GM18520 (cell line): ENCODE results near the gene IDH3A.
A peak's percentile ranks its signal among the peaks of the same experiment; 100 is the strongest.
"Not testable (repeated sequence)": the region's sequence is repeated elsewhere in the genome, so short reads cannot be mapped to it uniquely, and the experiment has no call there.

ENCODE experiments used
- ATAC-seq: cut with Tn5 transposase; IDR thresholded peaks from one replicate; pipeline ENCODE4 v1.9.1; 2021; ENCODE audit not compliant: unreplicated experiment

The IDH3A gene

GRCh38 chr15:78129077-78129750 is 19.9 kb upstream of the IDH3A start:
- ATAC-seq: no peak

GRCh38 chr15:78129751-78130287 is 19.3 kb upstream of the IDH3A start:
- ATAC-seq: no peak

- ATAC-seq: peak; percentile 26
Observed at GRCh38 chr15:78130466-78131294, 18.5 kb upstream of the IDH3A start.

- peak; percentile 60 for ATAC-seq
Observed at GRCh38 chr15:78131295-78132061, 17.7 kb upstream of the IDH3A start, which contains the start of gene CIB2. Gene CIB2 (minus strand): TSS chr15:78131445. CDS start chr15:78131215, 230 bp downstream.

DNA sequence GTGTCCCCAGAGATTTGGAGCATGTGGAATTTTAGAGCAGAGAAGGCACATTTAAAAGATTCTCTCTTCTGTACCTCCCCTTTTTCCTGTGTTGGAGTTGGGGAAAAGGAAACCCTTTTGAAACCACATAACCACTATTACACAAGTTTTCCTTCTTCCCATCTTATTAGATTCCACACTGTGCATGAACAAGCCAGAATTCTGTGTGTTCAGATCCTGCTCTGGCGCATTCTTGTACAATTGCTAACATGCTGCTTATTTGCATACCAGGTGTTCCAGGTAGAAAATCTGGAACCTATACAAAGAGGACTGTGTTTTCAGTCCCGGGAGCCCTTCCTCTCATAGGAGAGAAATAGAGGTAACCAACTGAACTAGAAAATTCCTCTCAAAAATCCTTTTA is 15.4 kb upstream of the IDH3A start:
- no peak for ATAC-seq

DNA sequence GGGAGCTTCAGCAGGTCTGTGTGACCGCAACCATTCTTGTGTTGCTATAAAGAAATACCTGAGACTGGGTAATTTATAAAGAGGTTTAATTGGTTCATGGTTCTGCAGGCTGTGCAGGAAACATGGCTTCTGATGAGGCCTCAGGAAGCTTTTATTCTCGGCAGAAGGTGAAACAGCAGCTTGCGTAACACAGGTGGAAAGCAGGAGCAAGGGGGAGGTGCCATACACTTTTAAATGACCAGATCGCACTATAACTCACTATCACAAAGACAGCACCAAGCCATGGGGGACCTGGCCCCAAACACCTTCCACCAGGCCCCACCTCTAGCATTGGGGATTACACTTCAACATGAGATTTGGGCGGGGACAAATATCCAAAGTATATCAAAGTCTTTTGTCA is 9.6 kb upstream of the IDH3A start:
- ATAC-seq: no peak

DNA sequence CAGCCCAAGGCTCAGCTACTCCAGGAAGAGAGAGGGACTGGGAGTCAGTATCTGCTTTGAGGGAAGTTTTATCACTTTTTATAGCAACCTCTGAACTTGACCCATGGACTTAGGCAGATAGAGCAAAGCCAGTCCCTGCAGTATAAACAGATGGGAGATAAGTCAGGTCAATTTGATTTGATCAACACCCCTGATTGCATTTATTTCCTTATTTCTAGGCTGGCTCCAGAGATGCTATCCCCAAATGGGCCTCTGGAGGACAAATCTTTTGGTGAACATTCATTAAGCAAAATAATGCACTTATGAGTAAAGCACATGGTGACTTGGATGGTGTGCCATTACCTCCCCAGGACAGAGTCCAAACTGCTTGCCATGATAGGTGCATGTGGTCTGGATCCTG is 8.9 kb upstream of the IDH3A start:
- no peak for ATAC-seq

GRCh38 chr15:78142332-78142731 is 6.8 kb upstream of the IDH3A start:
- no peak for ATAC-seq

DNA sequence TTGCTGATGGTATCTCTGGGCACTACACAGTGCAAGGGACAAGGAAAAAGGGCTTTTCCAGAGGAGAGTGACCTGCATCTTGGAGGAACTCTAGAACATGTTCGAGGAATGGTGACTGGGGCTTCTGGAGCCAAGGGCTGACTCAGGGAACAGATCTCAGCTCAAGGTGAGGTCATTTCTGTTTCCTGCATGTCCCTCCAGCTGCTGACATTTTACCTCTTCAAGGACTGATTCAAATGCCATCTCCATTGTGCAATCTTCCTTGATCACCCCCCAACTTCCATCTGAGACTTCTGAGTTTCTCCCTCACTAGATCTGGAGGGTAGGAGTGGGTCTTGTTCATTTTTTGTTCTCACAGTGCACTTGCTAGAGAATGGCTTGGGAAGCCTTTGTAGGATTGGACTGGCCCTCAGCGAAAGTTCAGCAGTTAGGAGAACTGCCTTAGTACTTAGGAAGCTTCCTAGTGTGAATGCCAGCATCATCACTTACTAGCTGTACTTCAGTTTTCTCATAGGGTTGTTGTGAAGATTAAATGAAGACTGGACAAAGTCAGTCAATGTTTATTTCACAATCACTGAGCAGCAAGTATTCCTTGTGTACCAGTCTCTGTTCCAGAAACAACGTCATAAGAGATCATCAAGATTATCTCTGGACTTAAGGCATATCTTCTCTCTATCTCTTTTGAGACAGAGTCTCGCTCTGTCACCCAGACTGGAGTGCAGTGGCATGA is 2.6 kb upstream of the IDH3A start:
- ATAC-seq: no peak

DNA sequence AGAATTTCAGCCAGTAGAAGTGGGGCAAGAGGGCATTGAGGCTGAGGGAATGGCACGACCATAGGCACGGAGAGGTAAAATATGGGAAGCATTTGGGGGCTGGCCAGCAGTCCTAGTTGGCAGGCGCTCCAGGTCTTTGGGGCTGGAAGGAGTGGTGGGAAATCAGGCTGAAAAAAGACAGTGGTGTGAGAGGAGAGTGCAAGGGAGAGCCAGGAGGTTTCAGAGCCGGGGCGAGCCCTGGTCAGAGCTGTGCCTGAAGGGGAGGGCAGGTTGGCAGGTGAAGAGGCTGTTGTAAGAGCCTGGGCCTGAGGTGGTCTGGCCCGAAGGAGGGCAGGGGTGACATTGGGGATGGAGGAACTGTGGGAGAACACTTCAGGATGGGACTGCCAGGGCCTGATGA is 1.6 kb upstream of the IDH3A start:
- ATAC-seq: no peak

- no peak for ATAC-seq
Observed at GRCh38 chr15:78148392-78149067, 632 bp upstream of the IDH3A start.

GRCh38 chr15:78149805-78150751 is 916 bp downstream of the IDH3A start:
- ATAC-seq: no peak

DNA sequence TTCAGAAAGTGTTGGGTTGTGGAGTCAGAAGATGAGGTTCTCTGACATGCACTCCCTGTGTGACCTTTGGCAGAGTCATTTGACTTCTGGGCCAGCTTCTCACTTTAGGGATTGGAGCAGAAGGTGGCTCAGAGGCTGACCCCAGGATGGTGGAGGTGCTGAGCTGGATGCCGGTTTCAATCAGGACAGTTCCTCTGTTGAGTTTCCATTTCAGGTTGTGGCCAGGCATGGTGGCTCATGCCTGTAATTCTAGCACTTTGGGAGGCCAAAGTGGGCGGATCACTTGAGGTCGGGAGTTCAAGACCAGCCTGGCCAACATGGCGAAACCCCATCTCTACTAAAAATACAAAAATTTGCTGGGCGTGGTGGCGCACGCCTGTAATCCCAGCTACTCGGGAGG is 1.9 kb downstream of the IDH3A start:
- ATAC-seq: not testable (repeated sequence)

DNA sequence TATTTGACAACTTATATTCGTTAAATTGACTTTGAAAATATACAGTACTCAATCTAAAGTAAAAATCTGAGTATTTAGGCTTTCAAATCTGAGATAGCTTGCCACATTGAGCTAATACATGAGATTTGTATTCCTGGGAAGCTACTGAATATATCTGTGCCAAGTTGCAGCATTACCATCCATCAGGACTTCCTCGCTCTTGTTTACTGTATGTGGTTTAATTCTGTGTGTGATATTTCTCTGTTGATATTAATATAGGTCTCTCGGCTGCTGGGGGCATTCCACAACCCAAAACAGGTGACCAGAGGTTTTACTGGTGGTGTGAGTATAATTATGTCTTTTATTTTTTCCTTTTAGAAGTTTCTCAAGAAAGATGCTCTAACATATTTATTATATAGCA is 5.8 kb downstream of the IDH3A start:
- ATAC-seq: no peak

GRCh38 chr15:78155355-78155939 is 6.3 kb downstream of the IDH3A start:
- no peak for ATAC-seq

GRCh38 chr15:78156653-78157052 is 7.5 kb downstream of the IDH3A start:
- no peak for ATAC-seq

- no peak for ATAC-seq
Observed at GRCh38 chr15:78157203-78157602, 8.0 kb downstream of the IDH3A start.

- no peak for ATAC-seq
Observed at GRCh38 chr15:78159395-78159794, 10.2 kb downstream of the IDH3A start.

DNA sequence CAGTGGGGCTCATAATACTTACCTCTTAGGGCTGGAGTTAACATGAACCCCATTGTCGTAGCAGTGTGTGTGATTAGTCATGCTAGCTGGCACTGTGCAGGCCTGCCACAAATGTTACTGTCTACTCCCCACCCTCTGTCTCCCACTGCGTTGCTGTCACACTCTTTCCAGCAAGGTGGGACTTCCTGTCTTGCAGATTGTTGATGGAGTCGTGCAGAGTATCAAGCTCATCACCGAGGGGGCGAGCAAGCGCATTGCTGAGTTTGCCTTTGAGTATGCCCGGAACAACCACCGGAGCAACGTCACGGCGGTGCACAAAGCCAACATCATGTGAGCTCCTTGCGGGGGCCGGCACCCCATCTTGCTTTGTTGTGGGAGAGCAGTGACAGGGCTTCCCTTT is 12.9 kb downstream of the IDH3A start:
- ATAC-seq: no peak
